Mesenchymal stem cell (in vitro differentiated cells and primary cell): ENCODE results near the gene ZEB1.
A peak's percentile ranks its signal among the peaks of the same experiment; 100 is the strongest.

ENCODE experiments used
- DNase-seq: peaks from one replicate; pipeline ENCODE4 v3.0.0-alpha.2; 2013
- H2AFZ ChIP-seq: one replicate; pipeline ENCODE4 v1.6.1; 2013; ENCODE audit warnings: low read depth, mild to moderate bottlenecking, control low read depth, inconsistent platforms, low read length, moderate library complexity
- H2AK5ac ChIP-seq: 2 replicates; pipeline ENCODE4 v1.6.1; 2013; ENCODE audit warnings: low read length, moderate library complexity, mild to moderate bottlenecking, inconsistent platforms; ENCODE audit not compliant: severe bottlenecking
- H2BK120ac ChIP-seq: one replicate; pipeline ENCODE4 v1.6.1; 2013; ENCODE audit warnings: low read depth, mild to moderate bottlenecking, inconsistent platforms, low read length, moderate library complexity
- H2BK12ac ChIP-seq, 2 experiments: one replicate each; pipeline ENCODE4 v1.6.1; 2013; ENCODE audit warnings: inconsistent platforms in 2 of 2, low read length in 2 of 2, mild to moderate bottlenecking in 2 of 2, moderate library complexity in 2 of 2, control low read depth in 1 of 2
- H2BK15ac ChIP-seq: one replicate; pipeline ENCODE4 v1.6.1; 2013; ENCODE audit warnings: mild to moderate bottlenecking, low read depth, inconsistent platforms; ENCODE audit not compliant: poor library complexity, severe bottlenecking
- H2BK5ac ChIP-seq: 2 replicates; pipeline ENCODE4 v1.6.1; 2013; ENCODE audit warnings: low read depth, mild to moderate bottlenecking, low read length, control low read depth, inconsistent platforms; ENCODE audit not compliant: poor library complexity, severe bottlenecking
- H3K14ac ChIP-seq, 2 experiments: one replicate each; pipeline ENCODE4 v1.6.1; 2013; ENCODE audit warnings: inconsistent platforms in 2 of 2, low read length in 2 of 2, control low read depth in 1 of 2, mild to moderate bottlenecking in 1 of 2, moderate library complexity in 1 of 2
- H3K18ac ChIP-seq, 2 experiments: one replicate each; pipeline ENCODE4 v1.6.1; 2013; ENCODE audit warnings: inconsistent platforms in 2 of 2, low read length in 2 of 2, control low read depth in 1 of 2, low read depth in 1 of 2, mild to moderate bottlenecking in 1 of 2
- H3K23ac ChIP-seq, 2 experiments: one replicate each; pipeline ENCODE4 v1.6.1; 2013; ENCODE audit warnings: inconsistent platforms in 2 of 2, low read length in 2 of 2, mild to moderate bottlenecking in 2 of 2, moderate library complexity in 2 of 2, control low read depth in 1 of 2
- H3K27ac ChIP-seq: 2 replicates; pipeline ENCODE4 v1.5.1; 2013; ENCODE audit warnings: mild to moderate bottlenecking, moderate library complexity, low read length, control low read depth, inconsistent platforms; ENCODE audit not compliant: poor library complexity, severe bottlenecking
- H3K27me3 ChIP-seq, 2 experiments: 2 replicates each; pipeline versions ENCODE4 v1.6.1 to v1.7.0; 2013; ENCODE audit warnings: low read length in 2 of 2, mild to moderate bottlenecking in 2 of 2, moderate library complexity in 2 of 2, control low read depth in 1 of 2, inconsistent platforms in 1 of 2; ENCODE audit not compliant: control insufficient read depth in 1 of 2, insufficient read depth in 1 of 2
- H3K36me3 ChIP-seq, 2 experiments: 2 replicates each; pipeline versions ENCODE4 v1.6.1 to v1.7.0; 2013; ENCODE audit warnings: low read length in 2 of 2, control low read depth in 1 of 2, inconsistent platforms in 1 of 2, low read depth in 1 of 2, mild to moderate bottlenecking in 1 of 2; ENCODE audit not compliant: insufficient read depth in 2 of 2, control insufficient read depth in 1 of 2
- H3K4ac ChIP-seq, 2 experiments: one replicate each; pipeline ENCODE4 v1.6.1; 2013; ENCODE audit warnings: inconsistent platforms in 2 of 2, low read length in 2 of 2, mild to moderate bottlenecking in 2 of 2, moderate library complexity in 2 of 2, control low read depth in 1 of 2, low read depth in 1 of 2
- H3K4me1 ChIP-seq: 2 replicates; pipeline ENCODE4 v1.6.1; 2013; ENCODE audit warnings: low read depth, low read length, control low read depth; ENCODE audit not compliant: control insufficient read depth, insufficient read depth
- H3K4me2 ChIP-seq: 2 replicates; pipeline ENCODE4 v1.6.1; 2013; ENCODE audit warnings: low read length, mild to moderate bottlenecking, inconsistent platforms; ENCODE audit not compliant: poor library complexity, severe bottlenecking
- H3K4me3 ChIP-seq, 2 experiments: 2 replicates each; pipeline versions ENCODE4 v1.5.1 to v1.7.0; 2013; ENCODE audit warnings: low read length in 2 of 2, mild to moderate bottlenecking in 2 of 2, control low read depth in 1 of 2, low read depth in 1 of 2; ENCODE audit not compliant: insufficient read depth in 1 of 2
- H3K79me1 ChIP-seq: replicated peaks from 2 replicates; pipeline ENCODE4 v1.6.1; 2013; ENCODE audit warnings: mild to moderate bottlenecking, control low read depth, low read length, inconsistent platforms; ENCODE audit not compliant: poor library complexity, severe bottlenecking
- H3K9ac ChIP-seq: 2 replicates; pipeline ENCODE4 v1.7.0; 2013; ENCODE audit warnings: mild to moderate bottlenecking, low read length, moderate library complexity
- H3K9me3 ChIP-seq: 2 replicates; pipeline ENCODE4 v1.7.0; 2013; ENCODE audit warnings: mild to moderate bottlenecking, low read length; ENCODE audit not compliant: control insufficient read depth
- H4K8ac ChIP-seq: one replicate; pipeline ENCODE4 v1.6.1; 2013; ENCODE audit warnings: inconsistent platforms, mild to moderate bottlenecking, low read length, moderate library complexity
- H4K91ac ChIP-seq: one replicate; pipeline ENCODE4 v1.6.1; 2013; ENCODE audit warnings: mild to moderate bottlenecking, low read length, inconsistent platforms
- WGBS: methylation state at CpG from one replicate; pipeline ENCODE4 v1.1.7; 2013; ENCODE audit warnings: mixed read lengths; 5-methylcytosine and 5-hydroxymethylcytosine counted together

ZEB1 gene

DNA sequence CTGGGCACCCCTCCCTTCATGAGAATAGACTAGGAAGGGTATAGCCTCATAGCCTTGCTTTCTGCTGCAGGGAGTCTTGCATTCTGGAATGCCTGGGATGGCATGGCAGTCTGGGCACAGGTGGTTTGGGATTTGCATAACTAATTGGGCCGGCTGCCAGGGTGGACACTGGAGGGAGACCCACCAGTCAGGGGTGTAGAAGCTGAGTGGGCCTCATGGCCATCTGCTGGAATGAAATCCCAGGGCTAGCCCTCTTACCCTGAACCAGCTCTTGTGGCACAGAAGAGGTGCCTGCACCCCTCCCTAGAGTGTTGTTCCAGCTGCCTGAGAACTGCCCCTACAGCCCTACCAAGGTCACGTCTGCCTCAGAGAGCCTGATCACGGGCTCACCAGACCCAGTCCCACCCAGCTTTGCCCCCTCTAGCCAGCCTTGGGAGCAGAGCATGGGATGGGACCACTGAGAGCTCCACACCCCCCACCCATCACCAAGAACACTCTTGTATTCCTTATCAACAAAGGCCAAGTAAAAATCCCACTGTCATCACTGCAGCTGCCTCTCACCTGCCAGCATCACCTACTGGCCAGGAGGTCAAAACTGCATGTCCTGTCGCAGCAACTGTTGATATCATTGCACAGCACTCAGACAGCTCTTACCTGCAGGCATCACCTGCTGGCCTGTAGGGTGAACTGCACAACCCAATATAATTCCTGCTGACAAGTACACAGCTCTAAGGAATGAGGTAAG, 148.9 kb downstream of the ZEB1 start:
- Histone ChIP-seq H3K27me3 (no peaks in the 10 kb centered on the region), H3K9ac (no peak overlapping the region), H2BK15ac (no peak overlapping the region), H2AK5ac (no peak overlapping the region), H3K4me3 (no peak overlapping the region), H2AFZ (no peak overlapping the region), H2BK12ac (no peak overlapping the region), H3K79me1 (peaks cover 14% of the 10 kb centered on the region), H2BK120ac (no peak overlapping the region), H3K4ac (no peak overlapping the region), H3K4me1 (no peaks in the 10 kb centered on the region), H3K4me2 (no peak overlapping the region), H3K18ac (no peak overlapping the region), H2BK5ac (no peak overlapping the region), H4K91ac (no peak overlapping the region), H3K14ac (no peak overlapping the region), H3K36me3 (peaks cover 15 to 62% of the 10 kb centered on the region in 2 experiments), H4K8ac (no peak overlapping the region), H3K9me3 (peaks cover 42% of the 10 kb centered on the region), H3K23ac (no peak overlapping the region), H3K27ac (no peak overlapping the region)
- DNase-seq: no peak
- 93% methylated on average over 4 of the region's 4 CpGs for WGBS

GRCh38 chr10:31468536-31468859, 149.5 kb downstream of the ZEB1 start:
- Histone ChIP-seq H4K8ac (no peak overlapping the region), H3K4me1 (no peaks in the 10 kb centered on the region), H3K4me2 (no peak overlapping the region), H2BK12ac (no peak overlapping the region), H2BK120ac (no peak overlapping the region), H3K4ac (no peak overlapping the region), H2BK15ac (no peak overlapping the region), H3K36me3 (peaks cover 15 to 57% of the 10 kb centered on the region in 2 experiments), H3K9ac (no peak overlapping the region), H4K91ac (no peak overlapping the region), H3K27ac (no peak overlapping the region), H3K9me3 (peaks cover 36% of the 10 kb centered on the region), H2AFZ (no peak overlapping the region), H3K79me1 (peaks cover 12% of the 10 kb centered on the region), H3K18ac (no peak overlapping the region), H2BK5ac (no peak overlapping the region), H3K27me3 (no peaks in the 10 kb centered on the region), H3K4me3 (no peak overlapping the region), H3K14ac (no peak overlapping the region), H2AK5ac (no peak overlapping the region), H3K23ac (no peak overlapping the region)
- DNase-seq: no peak
- WGBS: 100% methylated on average over 2 of the region's 2 CpGs

DNA sequence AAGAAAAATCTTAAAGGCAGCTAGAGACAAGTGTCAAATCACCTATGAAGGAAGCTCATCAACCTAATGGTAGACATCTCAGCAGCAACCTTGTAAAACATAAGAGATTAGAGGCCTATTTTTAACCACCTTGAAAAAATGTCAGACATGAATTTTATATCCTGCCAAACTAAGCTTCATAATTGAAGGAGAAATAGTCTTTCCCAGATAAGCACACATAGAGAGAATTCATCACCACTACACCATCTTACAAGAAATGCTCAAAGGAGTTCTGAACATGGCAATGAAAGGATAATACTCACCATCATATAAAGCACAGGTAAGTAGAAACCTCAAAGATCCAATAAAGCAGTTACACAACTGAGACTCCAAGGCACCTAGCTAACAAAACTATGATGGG, 156.5 kb downstream of the ZEB1 start:
- peaks cover 2% of the 10 kb centered on the region for H3K79me1 ChIP-seq
- no peak overlapping the region for H2BK15ac ChIP-seq
- H2BK120ac ChIP-seq: no peak overlapping the region
- H2AFZ ChIP-seq: no peak overlapping the region
- H3K9me3 ChIP-seq: peaks cover 12% of the 10 kb centered on the region
- no peak overlapping the region for H3K27ac ChIP-seq
- H3K9ac ChIP-seq: no peak overlapping the region
- peak overlapping the region in 1 of 2 experiments; percentile 6 for H3K4me3 ChIP-seq
- no peak overlapping the region for H2BK12ac ChIP-seq
- no peak for DNase-seq
- no peaks in the 10 kb centered on the region for H3K4me1 ChIP-seq
- H2AK5ac ChIP-seq: no peak overlapping the region
- H3K4me2 ChIP-seq: no peak overlapping the region
- no peak overlapping the region for H3K14ac ChIP-seq
- H3K27me3 ChIP-seq: no peaks in the 10 kb centered on the region
- H3K18ac ChIP-seq: no peak overlapping the region
- H3K4ac ChIP-seq: no peak overlapping the region
- no peak overlapping the region for H3K23ac ChIP-seq
- peaks cover 0 to 28% of the 10 kb centered on the region in 2 experiments for H3K36me3 ChIP-seq
- no peak overlapping the region for H2BK5ac ChIP-seq
- no peak overlapping the region for H4K8ac ChIP-seq
- H4K91ac ChIP-seq: no peak overlapping the region

GRCh38 chr10:31476088-31476487, 157.1 kb downstream of the ZEB1 start:
- Histone ChIP-seq H2BK15ac (no peak overlapping the region), H2BK12ac (no peak overlapping the region), H4K8ac (no peak overlapping the region), H2BK120ac (no peak overlapping the region), H3K36me3 (peaks cover 0 to 34% of the 10 kb centered on the region in 2 experiments), H3K14ac (no peak overlapping the region), H3K4me3 (no peak overlapping the region), H2AFZ (no peak overlapping the region), H3K27me3 (no peaks in the 10 kb centered on the region), H3K18ac (no peak overlapping the region), H3K79me1 (peaks cover 2% of the 10 kb centered on the region), H3K4ac (no peak overlapping the region), H2BK5ac (no peak overlapping the region), H4K91ac (no peak overlapping the region), H3K9me3 (peaks cover 12% of the 10 kb centered on the region), H3K27ac (no peak overlapping the region), H2AK5ac (no peak overlapping the region), H3K23ac (no peak overlapping the region), H3K4me1 (no peaks in the 10 kb centered on the region), H3K9ac (no peak overlapping the region), H3K4me2 (no peak overlapping the region)
- no peak for DNase-seq
